Epithelial cell of esophagus (primary cell): Measurements from ENCODE around the gene TTC38.
A peak's percentile ranks its signal among the peaks of the same experiment; 100 is the strongest.
"Not testable (repeated sequence)": the region's sequence is repeated elsewhere in the genome, so short reads cannot be mapped to it uniquely, and the experiment has no call there.

Experiments used
- DNase-seq: peaks from one replicate; pipeline ENCODE4 v3.0.0; 2010; ENCODE audit warnings: low read depth
- H3K4me3 ChIP-seq: 2 replicates; pipeline ENCODE4 v1.5.1; 2011; ENCODE audit warnings: mild to moderate bottlenecking, low read length, control low read depth
- CTCF ChIP-seq: IDR thresholded peaks from 2 replicates; pipeline ENCODE4 v1.5.1; 2011; ENCODE audit warnings: low read depth, mild to moderate bottlenecking, low read length, control low read depth, inconsistent platforms; ENCODE audit not compliant: insufficient read depth; ENCODE audit errors: missing control alignments

TTC38 gene

GRCh38 chr22:46251816-46252380 is 15.9 kb upstream of the TTC38 start:
- DNase-seq = no peak
- H3K4me3 ChIP-seq = no peak overlapping the region
- TF ChIP-seq CTCF = no peak

GRCh38 chr22:46256358-46256958 is 11.3 kb upstream of the TTC38 start:
- TF ChIP-seq CTCF = no peak
- DNase-seq = peak; percentile 64
- no peak overlapping the region for H3K4me3 ChIP-seq

GRCh38 chr22:46259374-46259773 is 8.4 kb upstream of the TTC38 start:
- TF ChIP-seq CTCF = no peak
- no peak overlapping the region for H3K4me3 ChIP-seq
- no peak for DNase-seq

GRCh38 chr22:46260038-46260437 is 7.8 kb upstream of the TTC38 start:
- no peak overlapping the region for H3K4me3 ChIP-seq
- DNase-seq = no peak
- no peak for TF ChIP-seq CTCF

GRCh38 chr22:46262449-46263215 is 5.2 kb upstream of the TTC38 start:
- peak; percentile 58 for DNase-seq
- no peak overlapping the region for H3K4me3 ChIP-seq
- TF ChIP-seq CTCF = no peak

GRCh38 chr22:46263216-46263590 is 4.6 kb upstream of the TTC38 start, which contains the start of gene PKDREJ:
Gene PKDREJ, minus strand, starts transcription at chr22:46263343. Its CDS starts 21 bp downstream, at chr22:46263322.
- no peak for DNase-seq
- TF ChIP-seq CTCF = no peak
- H3K4me3 ChIP-seq = no peak within 1 kb of the TSS

- DNase-seq, H3K4me3 ChIP-seq: not testable (repeated sequence)
These were observed 3.3 kb upstream of the TTC38 start for GRCh38 chr22:46264520-46264919.

- not testable (repeated sequence) for DNase-seq, H3K4me3 ChIP-seq
These were observed 2.2 kb upstream of the TTC38 start for GRCh38 chr22:46265627-46266026.
